NCI-H1092 treated with DMSO at 0.1 percent for 48 hours (cell line): ENCODE measurements around the gene MAOB.
"Not testable (repeated sequence)": the region's sequence is repeated elsewhere in the genome, so short reads cannot be mapped to it uniquely, and the experiment has no call there.

Experiments
- DNase-seq: peaks from one replicate; lab custom pipeline; 2025; lab: John Stamatoyannopoulos, UW

MAOB gene

DNA sequence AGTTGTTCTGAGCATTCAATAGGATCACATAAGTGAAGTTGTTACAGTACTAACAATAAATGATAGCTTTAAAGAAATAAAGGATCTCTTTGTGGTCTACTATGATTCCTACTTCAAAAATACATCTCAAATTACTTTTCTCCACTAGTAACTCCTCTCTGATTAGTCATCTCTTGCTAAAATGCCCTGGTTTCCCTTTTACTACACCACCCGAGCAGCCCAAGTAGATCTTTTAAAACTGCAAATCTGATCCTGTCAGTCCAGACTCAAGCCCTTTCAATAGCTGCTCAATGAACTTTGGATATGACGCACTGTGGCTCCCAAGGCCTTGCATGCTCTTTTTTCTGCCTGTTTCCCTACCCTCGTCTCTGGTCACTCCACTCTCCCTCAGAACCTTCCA, 128.6 kb downstream of the MAOB start:
- no peak for DNase-seq

DNA sequence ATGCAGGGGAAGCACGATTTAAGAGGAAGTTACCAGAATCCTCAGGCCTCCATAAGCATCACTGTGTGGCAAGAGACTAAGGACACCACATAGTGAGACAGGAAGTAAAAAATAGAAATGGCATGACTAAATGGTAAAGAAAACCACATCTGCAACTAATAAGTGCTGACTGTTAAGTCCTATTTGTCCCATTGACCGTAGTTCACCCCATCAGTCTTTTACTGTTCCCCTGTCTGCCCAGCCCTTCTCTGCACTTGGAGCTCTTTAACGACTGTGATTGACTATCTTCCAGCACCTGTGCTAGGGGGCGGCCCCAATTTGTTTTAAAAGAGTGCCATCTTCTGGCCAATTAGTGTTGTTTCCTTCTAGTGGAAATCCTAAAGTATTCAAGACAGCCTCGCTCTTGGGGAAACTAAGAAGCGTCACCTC, 132.0 kb downstream of the MAOB start:
- DNase-seq = peak; percentile 78

DNA sequence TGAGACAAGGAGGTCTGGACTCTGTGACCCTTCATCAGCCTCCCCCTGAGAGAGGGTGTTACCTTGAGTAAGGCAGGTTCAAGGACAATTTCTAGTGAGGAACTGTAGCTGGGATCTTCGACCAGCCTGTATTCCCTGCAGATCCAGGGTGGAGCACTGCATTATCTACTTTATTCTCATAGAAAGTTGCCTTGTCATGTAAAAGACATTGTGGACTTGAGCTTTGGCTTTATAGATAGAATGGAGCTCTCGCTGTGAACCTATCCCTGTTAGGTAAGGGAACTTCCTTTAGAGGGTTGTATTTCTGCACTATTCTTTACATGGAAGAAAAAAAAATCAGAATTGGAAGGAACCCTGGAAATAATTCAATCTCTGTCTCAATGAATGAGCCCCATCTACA, 134.8 kb downstream of the MAOB start:
- DNase-seq = no peak

DNA sequence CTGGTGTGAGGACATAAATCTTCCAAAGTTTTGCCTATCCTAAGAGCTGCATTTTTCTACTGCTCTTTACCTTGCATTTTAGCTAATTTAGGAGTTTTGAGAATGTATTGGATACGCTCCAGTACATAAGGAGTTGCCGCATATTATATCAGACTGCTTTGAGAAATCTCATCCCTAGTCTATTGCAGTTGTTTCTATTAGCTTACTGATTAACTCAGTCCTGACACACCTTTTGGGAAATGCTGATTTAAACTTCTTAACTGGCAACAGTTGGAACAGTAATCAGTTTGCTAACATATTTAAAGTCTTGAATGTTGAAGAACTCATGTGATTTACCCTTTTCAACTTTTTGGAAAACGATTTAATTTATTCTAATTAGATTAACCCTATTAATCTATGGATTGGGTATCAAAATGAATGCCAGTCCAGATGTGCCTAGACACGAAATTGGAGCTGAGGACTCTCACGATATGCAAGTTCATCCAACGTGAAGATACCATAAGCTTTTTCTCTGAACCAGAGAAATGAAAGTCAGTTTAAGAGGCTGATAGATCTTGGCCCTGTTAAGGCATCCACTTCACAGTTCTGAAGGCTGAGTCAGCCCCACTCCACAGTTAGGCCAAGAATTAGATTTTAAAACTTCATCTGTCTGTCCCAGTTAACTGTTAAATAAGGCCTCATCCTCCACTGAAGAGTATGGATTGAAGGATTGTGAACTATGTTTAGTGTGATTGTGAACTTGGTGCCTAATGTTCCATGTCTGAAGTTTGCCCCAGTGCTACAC, 136.1 kb downstream of the MAOB start:
- no peak for DNase-seq

DNA sequence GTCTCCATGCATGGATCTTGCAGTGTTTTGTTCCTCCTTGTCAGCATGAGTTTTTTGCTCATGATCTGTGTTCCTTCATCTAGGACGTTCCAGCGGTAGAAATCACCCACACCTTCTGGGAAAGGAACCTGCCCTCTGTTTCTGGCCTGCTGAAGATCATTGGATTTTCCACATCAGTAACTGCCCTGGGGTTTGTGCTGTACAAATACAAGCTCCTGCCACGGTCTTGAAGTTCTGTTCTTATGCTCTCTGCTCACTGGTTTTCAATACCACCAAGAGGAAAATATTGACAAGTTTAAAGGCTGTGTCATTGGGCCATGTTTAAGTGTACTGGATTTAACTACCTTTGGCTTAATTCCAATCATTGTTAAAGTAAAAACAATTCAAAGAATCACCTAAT, 138.0 kb downstream of the MAOB start:
- no peak for DNase-seq

DNA sequence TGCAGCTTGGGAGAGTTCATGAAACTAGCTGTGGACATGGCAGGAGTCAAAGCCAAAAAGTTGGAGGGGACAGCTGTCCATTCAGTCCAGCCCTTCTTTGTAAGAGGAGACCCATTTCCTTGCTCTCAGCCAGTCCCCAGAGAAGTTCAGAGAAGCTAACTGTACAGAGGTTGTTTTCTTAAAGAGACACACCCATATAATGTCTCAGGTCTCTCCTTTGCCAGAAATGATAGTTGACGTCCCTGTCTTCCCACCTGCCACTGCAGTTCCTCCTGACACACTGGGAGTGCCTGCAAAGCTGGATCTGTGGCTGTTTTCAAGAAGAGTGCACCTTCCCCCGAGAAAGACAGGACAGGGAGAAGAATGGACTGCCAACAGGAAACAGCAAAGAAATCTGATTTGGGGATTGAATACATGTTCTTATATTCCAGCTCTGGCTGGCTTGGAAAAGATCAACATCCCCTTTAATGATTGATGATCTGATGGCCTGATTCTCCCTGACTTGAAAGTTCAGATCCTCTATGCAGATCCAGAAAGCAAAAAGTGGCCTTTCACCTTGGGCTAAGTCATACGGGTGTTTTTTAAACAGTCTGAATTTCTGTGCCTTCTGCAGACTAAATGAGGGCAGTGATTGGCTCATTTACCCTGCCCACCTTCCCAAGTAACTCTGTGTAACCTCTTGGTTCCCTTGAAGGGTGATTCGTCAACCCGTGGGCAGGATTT, 139.0 kb downstream of the MAOB start:
- no peak for DNase-seq

DNA sequence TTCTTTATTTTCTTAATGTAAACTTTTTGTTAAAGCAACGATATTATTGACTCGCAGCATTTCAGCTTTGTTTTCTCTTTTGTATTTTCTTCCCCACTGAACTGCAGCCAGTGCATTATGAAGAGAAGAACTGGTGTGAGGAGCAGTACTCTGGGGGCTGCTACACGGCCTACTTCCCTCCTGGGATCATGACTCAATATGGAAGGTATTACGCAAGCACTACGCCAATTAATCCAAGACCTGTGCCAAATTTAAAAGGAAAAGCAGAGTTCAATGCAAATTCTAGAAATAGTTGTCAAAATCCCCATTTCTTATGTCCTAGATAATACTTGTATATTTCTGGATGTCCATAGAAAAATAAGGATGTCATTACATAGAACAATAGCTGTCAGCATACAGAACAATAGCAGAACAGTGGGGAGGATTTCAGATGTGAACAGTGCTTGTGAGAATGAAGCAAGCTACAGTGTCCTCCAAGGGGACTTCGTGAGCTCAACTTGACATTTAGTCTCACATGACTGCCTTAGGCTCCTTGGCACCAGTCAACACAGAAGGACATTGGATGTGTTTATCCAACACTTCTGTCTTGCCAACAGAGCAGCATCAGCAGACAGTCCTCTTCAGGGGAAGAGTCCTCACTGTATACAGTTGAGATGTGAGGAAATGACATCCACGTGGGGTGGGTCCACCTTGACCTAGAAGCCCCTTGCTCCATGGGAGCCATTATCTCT, 140.2 kb downstream of the MAOB start:
- no peak for DNase-seq

DNA sequence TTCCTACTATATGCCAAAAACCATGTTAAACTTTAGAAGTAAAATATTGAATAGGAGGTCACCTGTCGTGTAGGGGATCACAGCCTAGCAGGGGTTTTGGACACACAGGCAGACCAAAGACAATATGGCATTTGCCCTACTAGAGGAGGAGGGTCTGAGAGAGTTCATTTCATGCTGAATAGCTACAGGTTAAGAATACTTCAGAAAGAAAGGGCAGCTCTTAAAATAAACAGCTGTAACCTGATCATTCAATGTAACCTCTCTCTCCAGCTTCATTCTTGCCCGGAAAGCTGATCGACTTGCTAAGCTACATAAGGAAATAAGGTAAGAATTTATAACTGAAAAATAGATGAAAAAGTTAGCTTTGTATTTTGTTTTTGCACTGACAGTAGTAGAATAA, 146.3 kb downstream of the MAOB start:
- DNase-seq = no peak

DNA sequence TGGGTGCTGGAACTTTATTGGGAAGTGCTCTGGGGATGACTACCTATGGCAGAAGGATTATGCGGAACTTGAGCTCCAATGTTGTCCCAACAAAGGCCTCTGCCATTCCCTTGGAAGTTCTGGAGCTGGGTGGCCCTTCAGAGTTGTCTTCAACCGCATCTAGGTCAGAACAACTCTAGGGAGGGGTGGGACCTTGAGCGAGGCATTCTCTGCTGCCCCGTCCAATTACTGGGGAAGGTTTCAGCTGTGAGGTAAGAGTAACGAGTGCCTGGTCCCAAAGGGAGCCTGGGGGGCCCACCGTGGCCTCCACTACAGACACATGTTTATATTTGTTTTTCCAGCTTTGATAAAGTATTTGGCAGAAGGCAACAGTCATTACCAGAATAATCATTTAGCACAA, 146.7 kb downstream of the MAOB start:
- DNase-seq = no peak

DNA sequence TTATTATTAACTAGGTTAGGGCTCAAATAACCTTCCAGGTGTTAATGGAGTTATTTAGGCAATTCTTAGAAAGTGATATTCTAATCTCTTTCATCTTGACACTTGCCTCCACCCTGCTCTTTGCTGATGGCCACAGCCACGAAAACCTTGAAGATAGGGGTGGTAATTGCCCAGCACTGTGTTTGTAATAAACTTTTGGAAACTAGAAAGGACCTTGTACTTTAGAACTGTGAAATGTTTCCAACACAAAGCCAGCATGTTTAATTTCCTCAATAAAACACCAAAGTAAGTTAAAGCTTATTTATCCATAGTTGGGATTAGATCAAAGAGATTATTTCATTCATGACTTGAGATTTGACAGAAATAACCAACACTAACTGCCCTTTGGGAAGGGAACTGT, 147.8 kb downstream of the MAOB start:
- DNase-seq = no peak

DNA sequence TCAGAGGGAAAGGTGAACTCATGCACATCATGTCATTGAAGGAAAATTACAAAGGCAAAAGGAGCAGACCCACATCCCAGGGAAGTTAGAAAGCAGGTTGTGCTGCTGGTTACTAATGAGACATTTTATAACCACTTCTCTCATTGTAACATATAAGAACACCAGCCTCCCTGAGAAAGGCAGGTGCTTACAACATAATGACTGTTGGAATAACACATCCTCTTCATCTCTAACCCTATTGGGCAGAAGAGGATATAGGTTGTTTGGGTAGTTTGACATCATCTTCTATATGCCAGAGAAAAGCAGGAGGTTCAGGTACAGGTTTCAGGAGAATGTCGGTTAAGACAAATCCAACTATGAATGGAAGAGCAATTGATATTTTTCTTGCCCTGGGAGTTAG, 148.6 kb downstream of the MAOB start:
- DNase-seq = no peak

DNA sequence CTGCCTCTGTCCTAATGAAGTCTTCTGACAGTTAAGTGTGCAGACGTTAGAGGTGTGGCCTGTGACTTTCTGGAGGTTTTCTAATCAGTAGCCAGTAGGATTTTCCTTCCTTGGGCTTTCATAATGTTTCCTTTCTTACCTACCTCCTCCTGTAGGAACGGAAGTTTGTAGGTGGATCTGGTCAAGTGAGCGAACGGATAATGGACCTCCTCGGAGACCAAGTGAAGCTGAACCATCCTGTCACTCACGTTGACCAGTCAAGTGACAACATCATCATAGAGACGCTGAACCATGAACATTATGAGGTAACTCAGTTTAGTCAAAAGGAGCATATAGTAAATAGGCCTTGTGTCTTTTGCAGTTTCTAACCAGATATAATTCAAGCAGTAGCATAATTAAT, 151.2 kb downstream of the MAOB start:
- DNase-seq = no peak

DNA sequence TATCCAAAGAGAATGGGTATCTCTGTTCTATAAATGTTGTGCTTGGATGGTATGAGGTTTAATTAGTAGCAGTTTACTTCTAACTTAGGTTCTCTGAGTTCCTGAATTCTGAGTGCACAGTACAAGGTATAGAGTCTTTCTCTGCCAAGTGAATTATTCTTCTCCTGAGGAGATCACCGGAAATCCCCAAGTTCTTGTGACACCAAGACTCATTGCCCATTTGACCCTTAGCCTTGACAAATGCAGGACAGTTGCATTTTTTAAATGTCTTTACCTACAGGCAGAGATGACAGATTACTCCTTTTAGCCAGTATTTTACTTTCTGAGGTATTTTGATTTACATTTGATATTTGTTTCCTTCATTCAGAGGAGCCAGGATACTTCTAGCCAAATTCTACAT, 153.3 kb downstream of the MAOB start:
- no peak for DNase-seq

DNA sequence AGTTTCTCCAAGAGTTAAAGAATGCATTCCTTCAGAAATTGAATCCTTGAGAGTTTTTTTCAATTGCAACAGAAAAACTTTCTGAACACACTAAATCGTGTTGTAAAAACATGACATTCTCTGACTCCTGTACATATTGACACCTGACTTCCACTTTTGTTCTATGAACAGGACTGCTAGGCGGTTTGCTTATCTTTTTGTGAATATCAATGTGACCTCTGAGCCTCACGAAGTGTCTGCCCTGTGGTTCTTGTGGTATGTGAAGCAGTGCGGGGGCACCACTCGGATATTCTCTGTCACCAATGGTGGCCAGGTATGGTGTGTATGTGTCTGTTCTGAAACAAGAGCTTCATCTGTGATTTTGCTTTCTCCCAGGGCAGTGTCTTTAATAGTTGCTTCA, 154.2 kb downstream of the MAOB start:
- no peak for DNase-seq

DNA sequence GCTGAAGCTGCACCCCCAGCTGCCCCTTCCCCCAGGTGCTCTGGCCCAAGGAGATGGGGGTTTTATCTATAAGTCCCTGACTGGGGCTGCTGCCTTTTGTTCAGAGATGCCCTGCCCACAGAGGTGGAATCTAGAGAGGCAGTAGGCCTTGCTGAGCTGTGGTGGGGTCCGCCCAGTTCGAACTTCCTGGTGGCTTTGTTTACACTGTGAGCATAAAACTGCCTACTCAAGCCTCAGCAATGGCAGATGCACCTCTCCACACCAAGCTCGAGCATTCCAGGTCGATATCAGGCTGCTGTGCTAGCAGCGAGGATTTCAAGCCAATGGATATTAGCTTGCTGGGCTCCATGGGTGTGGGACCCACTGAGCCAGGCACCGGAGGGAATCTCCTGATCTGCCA, 155.0 kb downstream of the MAOB start:
- not testable (repeated sequence) for DNase-seq

DNA sequence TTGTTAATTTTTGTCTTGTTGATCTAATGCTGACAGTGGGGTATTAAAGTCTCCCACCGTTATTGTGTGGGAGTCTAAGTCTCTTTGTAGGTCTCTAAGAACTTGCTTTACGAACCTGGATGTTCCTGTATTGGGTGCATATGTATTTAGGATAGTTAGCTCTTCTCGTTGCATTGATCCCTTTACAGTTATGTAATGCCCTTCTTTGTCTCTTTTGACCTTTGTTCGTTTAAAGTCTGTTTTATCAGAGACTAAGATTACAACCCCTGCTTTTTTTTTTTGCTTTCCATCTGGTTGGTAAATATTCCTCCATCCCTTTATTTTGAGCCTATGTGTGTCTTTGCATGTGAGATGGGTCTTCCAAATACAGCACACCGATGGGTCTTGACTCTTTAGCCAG, 157.0 kb downstream of the MAOB start:
- not testable (repeated sequence) for DNase-seq

DNA sequence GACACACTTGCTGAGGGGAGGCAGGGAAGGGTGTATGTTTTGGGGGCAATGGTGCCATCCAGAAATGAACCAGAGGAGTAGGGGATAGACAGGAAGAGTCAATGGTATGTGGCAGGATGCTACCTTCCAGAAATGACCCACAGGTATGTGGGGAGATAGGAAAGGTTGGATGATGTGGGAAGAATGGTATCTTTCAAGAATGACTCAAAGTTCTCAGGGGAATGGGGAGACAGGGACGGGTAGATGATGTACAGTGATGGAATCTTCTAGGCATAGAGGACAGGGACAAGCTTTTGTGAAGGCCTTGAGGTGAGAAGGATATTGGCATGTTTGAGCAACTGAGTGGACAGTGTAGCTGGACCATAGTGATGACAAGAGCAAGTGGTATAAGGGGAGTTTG, 161.3 kb downstream of the MAOB start:
- no peak for DNase-seq

DNA sequence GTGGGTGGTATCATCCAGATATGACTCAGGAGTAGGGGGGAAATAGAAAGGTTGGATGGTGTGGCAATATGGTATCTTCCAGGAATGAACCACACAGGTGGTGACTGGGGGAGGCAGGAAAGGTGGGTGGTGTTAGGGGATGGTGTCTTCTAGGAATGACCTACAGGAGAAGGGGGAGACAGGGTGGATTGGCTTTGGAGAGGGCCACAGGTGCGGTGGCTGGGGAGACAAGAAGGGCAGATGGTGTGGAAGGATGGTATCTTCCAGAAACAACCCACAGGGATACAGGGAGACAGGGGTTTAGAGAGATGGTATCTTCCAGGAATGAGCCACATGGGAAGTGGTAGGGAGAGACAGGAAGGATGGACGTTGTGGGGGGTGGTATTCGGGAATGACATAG, 162.2 kb downstream of the MAOB start:
- no peak for DNase-seq

DNA sequence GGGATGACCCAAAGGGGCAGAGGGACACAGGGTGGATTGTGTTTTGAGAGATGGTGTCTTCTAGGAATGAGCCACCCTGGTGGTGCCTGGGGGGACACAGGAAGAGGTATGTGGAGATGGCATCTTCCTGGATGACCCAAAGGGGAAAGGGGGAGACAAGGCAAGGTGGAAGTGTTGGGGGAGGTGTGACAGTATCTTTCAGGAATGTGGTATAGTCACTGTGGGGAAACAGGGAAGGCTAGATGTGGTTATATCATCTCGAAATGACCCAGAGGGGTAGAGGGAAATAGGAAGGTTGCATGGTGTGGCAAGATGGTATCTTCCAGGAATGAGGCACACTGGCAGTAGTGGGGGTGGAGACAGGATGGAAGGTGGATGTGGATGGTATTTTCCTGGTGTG, 163.3 kb downstream of the MAOB start:
- no peak for DNase-seq

DNA sequence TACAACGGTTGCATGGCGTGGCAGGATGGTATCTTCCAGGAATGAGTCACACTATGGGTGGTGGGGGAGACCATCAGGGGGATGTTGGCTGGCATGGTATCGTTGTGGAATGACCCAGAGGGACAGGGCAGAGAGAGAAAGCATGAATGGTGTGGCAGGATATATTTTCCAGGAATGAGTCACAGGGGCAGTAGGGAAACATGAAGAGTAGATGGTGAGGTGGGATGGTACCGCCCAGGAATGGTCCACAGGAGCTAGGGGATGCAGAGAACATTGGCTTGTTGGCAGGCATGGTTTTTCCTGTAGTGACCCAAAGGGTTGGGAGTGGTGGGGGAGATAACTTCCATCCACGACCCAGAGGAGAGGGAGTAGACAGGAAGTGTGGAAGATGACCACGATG, 163.7 kb downstream of the MAOB start:
- no peak for DNase-seq

DNA sequence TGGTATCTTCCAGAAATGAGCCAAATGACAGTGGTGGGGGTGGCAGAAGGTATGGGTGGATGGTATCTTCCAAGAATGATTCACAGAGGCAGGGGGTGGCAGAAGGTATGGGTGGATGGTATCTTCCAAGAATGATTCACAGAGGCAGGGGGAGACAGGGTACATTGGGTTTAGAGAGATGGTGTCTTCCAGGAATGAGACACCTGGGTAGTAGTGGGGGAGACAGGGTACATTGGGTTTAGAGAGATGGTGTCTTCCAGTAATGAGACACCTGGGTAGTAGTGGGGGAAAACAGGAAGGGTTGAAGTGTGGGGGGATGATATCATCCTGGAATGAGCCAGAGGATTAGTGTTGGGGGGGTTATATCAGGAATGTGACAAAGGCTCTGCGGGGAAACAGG, 164.2 kb downstream of the MAOB start:
- no peak for DNase-seq

DNA sequence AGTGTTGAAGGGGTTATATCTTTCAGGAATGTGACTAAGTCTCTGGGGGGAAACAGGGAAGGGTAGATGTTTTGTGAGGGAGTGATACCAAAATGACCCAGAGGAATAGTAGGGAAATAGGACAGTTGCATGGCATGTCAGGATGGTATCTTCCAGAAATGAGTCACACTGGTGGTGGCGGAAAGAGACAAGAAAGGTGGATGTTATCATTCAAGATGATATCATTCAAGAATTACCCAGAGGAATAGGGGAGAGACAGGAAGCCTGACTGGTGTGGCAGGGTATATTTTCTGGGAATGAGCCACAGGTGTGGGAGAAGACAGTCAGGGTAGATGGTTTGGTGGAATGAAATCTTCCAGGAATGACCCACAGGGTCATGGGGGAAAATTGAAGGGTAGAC, 165.1 kb downstream of the MAOB start:
- DNase-seq = no peak

DNA sequence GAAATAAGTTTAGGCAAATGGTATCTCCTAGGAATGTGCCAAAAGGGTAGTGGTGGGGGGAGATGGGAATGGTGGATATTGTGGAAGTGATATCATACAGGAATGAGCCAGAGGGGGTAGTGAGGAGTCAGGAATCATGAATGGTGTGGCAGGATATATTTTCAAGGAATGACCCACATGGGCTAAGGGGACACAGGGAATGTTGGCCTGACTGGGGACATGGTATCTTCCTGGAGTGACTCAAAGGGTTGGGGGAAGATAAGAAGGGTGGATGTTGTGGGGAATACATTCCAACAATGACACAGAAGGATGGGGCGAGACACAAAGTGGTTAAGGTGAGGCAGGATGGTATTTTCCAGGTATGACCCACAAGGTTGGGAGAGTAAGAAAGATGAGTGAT, 165.6 kb downstream of the MAOB start:
- no peak for DNase-seq
